SJSA1 (cell line): ENCODE results near the gene CCDC88B. TPM values are rescaled to one million over a fixed set of nuclear protein-coding genes. Genes with fewer than 3 reads are reported as not detected.

ENCODE experiments used
- DNase-seq, 2 experiments: peaks; one replicate each; pipeline ENCODE4 v3.0.0-alpha.2; 2015 to 2020; ENCODE audit warnings: low spot score in 2 of 2, low read depth in 1 of 2
- H3K27ac ChIP-seq: fragments of 250-450 bp; sonication (Bioruptor Pico); 2 replicates; pipeline ENCODE4 v1.5.1; 2020; ENCODE audit warnings: mild to moderate bottlenecking, moderate library complexity
- H3K27me3 ChIP-seq: fragments of 250-450 bp; sonication (Bioruptor Pico); replicated peaks from 2 replicates; pipeline ENCODE4 v1.5.1; 2020; ENCODE audit warnings: mild to moderate bottlenecking, moderate library complexity
- H3K36me3 ChIP-seq: fragments of 250-450 bp; sonication (Bioruptor Pico); 2 replicates; pipeline ENCODE4 v1.5.1; 2020; ENCODE audit warnings: mild to moderate bottlenecking
- H3K4me1 ChIP-seq: fragments of 250-450 bp; sonication (Bioruptor Pico); replicated peaks from 2 replicates; pipeline ENCODE4 v1.6.1; 2021; ENCODE audit warnings: mild to moderate bottlenecking
- H3K4me3 ChIP-seq: fragments of 250-450 bp; sonication (Bioruptor Pico); 2 replicates; pipeline ENCODE4 v1.5.1; 2020; ENCODE audit warnings: mild to moderate bottlenecking
- H3K9me3 ChIP-seq: fragments of 250-450 bp; sonication (Bioruptor Pico); replicated peaks from 2 replicates; pipeline ENCODE4 v1.5.1; 2020; ENCODE audit warnings: mild to moderate bottlenecking
- total RNA-seq: library from RNA; depleted of rRNA; stranded (reverse); fragments of >200 nt; shearing (Covaris generic); gene quantifications from 2 replicates; pipeline ENCODE4 v1.2.3, GENCODE V29; 2014

The CCDC88B gene
- total RNA-seq, 1 experiment from 2014 or later: 2.2 TPM

GRCh38 chr11:64297699-64298358, 42.2 kb upstream of the CCDC88B start:
- no peak for DNase-seq
- Histone ChIP-seq H3K4me1 (peaks cover 8% of the 10 kb centered on the region; the same call in 1 of the 2 replicates), H3K27me3 (peaks cover 63% of the 10 kb centered on the region), H3K27ac (no peak overlapping the region), H3K9me3 (no peaks in the 10 kb centered on the region), H3K4me3 (no peak overlapping the region), H3K36me3 (no peaks in the 10 kb centered on the region; the same call in 1 of the 2 replicates)

GRCh38 chr11:64298966-64299846, 40.8 kb upstream of the CCDC88B start:
- H3K36me3 ChIP-seq: no peaks in the 10 kb centered on the region
- H3K27me3 ChIP-seq: peaks cover 49% of the 10 kb centered on the region
- peaks cover 12% of the 10 kb centered on the region for H3K4me1 ChIP-seq
- no peak overlapping the region for H3K27ac ChIP-seq
- no peaks in the 10 kb centered on the region for H3K9me3 ChIP-seq
- no peak overlapping the region for H3K4me3 ChIP-seq
- DNase-seq: no peak

GRCh38 chr11:64299847-64300648, 40.0 kb upstream of the CCDC88B start, which contains the start of gene CATSPERZ:
Gene CATSPERZ (plus strand): TSS chr11:64300358. CDS start chr11:64300411, 53 bp downstream.
- Histone ChIP-seq H3K4me1 (peaks cover 15% of the 10 kb centered on the region), H3K9me3 (no peaks in the 10 kb centered on the region), H3K27ac (no peak within 1 kb of the TSS), H3K27me3 (peaks cover 47% of the 10 kb centered on the region), H3K36me3 (no peaks in the 10 kb centered on the region), H3K4me3 (no peak within 1 kb of the TSS)
- no peak for DNase-seq

- no peak overlapping the region for H3K27ac ChIP-seq
- H3K36me3 ChIP-seq: peaks cover 11% of the 10 kb centered on the region; the same call in 1 of the 2 replicates
- no peak for DNase-seq
- peaks cover 23% of the 10 kb centered on the region for H3K27me3 ChIP-seq
- H3K9me3 ChIP-seq: no peaks in the 10 kb centered on the region
- peaks cover 24% of the 10 kb centered on the region for H3K4me1 ChIP-seq
- H3K4me3 ChIP-seq: no peak overlapping the region; the same call in 1 of the 2 replicates
Measured at GRCh38 chr11:64303109-64304031, 36.6 kb upstream of the CCDC88B start.

GRCh38 chr11:64304032-64304315, 36.0 kb upstream of the CCDC88B start:
- Histone ChIP-seq H3K27ac (no peak overlapping the region), H3K4me3 (peak overlapping the region; percentile 60), H3K27me3 (peaks cover 19% of the 10 kb centered on the region), H3K9me3 (no peaks in the 10 kb centered on the region), H3K36me3 (peaks cover 11% of the 10 kb centered on the region; the same call in 1 of the 2 replicates), H3K4me1 (peaks cover 24% of the 10 kb centered on the region)
- no peak for DNase-seq

- Histone ChIP-seq H3K4me1 (peaks cover 24% of the 10 kb centered on the region), H3K27ac (peak overlapping the region; percentile 19), H3K4me3 (peak overlapping the region; percentile 60), H3K36me3 (peaks cover 11% of the 10 kb centered on the region; the same call in 1 of the 2 replicates), H3K27me3 (peaks cover 14% of the 10 kb centered on the region), H3K9me3 (no peaks in the 10 kb centered on the region)
- DNase-seq: peak; percentile 95 to 97
Measured at GRCh38 chr11:64304316-64305072, 35.5 kb upstream of the CCDC88B start.

GRCh38 chr11:64305075-64305690, 34.8 kb upstream of the CCDC88B start, which contains the start of gene ESRRA:
Gene ESRRA (plus strand): TSS chr11:64305524. CDS start chr11:64307180, 1,656 bp downstream.
- H3K27me3 ChIP-seq: peaks cover 7% of the 10 kb centered on the region
- H3K4me3 ChIP-seq: peak within 1 kb of the TSS; percentile 60
- H3K27ac ChIP-seq: peak within 1 kb of the TSS; percentile 19
- peak; percentile 98 to 100 for DNase-seq
- no peaks in the 10 kb centered on the region for H3K9me3 ChIP-seq
- peaks cover 11% of the 10 kb centered on the region; the same call in 1 of the 2 replicates for H3K36me3 ChIP-seq
- H3K4me1 ChIP-seq: peaks cover 24% of the 10 kb centered on the region

- no peak overlapping the region for H3K27ac ChIP-seq
- no peaks in the 10 kb centered on the region; the same call in 1 of the 2 replicates for H3K27me3 ChIP-seq
- no peaks in the 10 kb centered on the region for H3K9me3 ChIP-seq
Measured at GRCh38 chr11:64305691-64306562, 34.1 kb upstream of the CCDC88B start.

GRCh38 chr11:64306563-64306875, 33.5 kb upstream of the CCDC88B start:
- Histone ChIP-seq H3K27me3 (no peaks in the 10 kb centered on the region), H3K9me3 (no peaks in the 10 kb centered on the region), H3K36me3 (peaks cover 11% of the 10 kb centered on the region; the same call in 1 of the 2 replicates), H3K27ac (no peak overlapping the region), H3K4me3 (peak overlapping the region; percentile 60), H3K4me1 (peaks cover 20% of the 10 kb centered on the region)
- no peak for DNase-seq

More at GRCh38 chr11:64305691-64306562, 34.1 kb upstream of the CCDC88B start:
- DNase-seq: peak; percentile 73 to 79
- Histone ChIP-seq H3K36me3 (peaks cover 11% of the 10 kb centered on the region; the same call in 1 of the 2 replicates), H3K4me3 (peak overlapping the region; percentile 60), H3K4me1 (peaks cover 24% of the 10 kb centered on the region)

GRCh38 chr11:64306876-64307622, 33.0 kb upstream of the CCDC88B start:
- Histone ChIP-seq H3K9me3 (no peaks in the 10 kb centered on the region), H3K36me3 (peaks cover 11% of the 10 kb centered on the region; the same call in 1 of the 2 replicates), H3K27ac (no peak overlapping the region), H3K4me1 (peaks cover 18% of the 10 kb centered on the region), H3K27me3 (no peaks in the 10 kb centered on the region), H3K4me3 (peak overlapping the region; percentile 60)
- no peak for DNase-seq
